GM18867 (cell line): ENCODE measurements around the gene ZNF664.

Experiments
- ATAC-seq: cut with Tn5 transposase; IDR thresholded peaks from one replicate; pipeline ENCODE4 v1.9.1; 2021; ENCODE audit warnings: mild to moderate bottlenecking, moderate library complexity; ENCODE audit not compliant: unreplicated experiment

Gene ZNF664

GRCh38 chr12:123987022-123987421, 14.0 kb downstream of the ZNF664 start:
- ATAC-seq: no peak

- no peak for ATAC-seq
These were observed 16.2 kb downstream of the ZNF664 start for GRCh38 chr12:123989168-123989567.

GRCh38 chr12:123989753-123990152, 16.7 kb downstream of the ZNF664 start:
- ATAC-seq: no peak

- no peak for ATAC-seq
These were observed 17.5 kb downstream of the ZNF664 start for GRCh38 chr12:123990511-123990910.

- ATAC-seq: no peak
These were observed 18.4 kb downstream of the ZNF664 start for GRCh38 chr12:123991372-123991951.

- ATAC-seq: no peak
These were observed 19.3 kb downstream of the ZNF664 start for GRCh38 chr12:123992118-123992825.

GRCh38 chr12:123995023-123995748, 22.2 kb downstream of the ZNF664 start:
- ATAC-seq: no peak

GRCh38 chr12:123996581-123996980, 23.6 kb downstream of the ZNF664 start:
- no peak for ATAC-seq

GRCh38 chr12:123997033-123997822, 24.2 kb downstream of the ZNF664 start:
- no peak for ATAC-seq

- ATAC-seq: no peak
These were observed 24.9 kb downstream of the ZNF664 start for GRCh38 chr12:123997908-123998307.

GRCh38 chr12:123998344-123998990, 25.5 kb downstream of the ZNF664 start:
- no peak for ATAC-seq

GRCh38 chr12:123998991-123999359, 26.0 kb downstream of the ZNF664 start:
- no peak for ATAC-seq

GRCh38 chr12:124000111-124000510, 27.1 kb downstream of the ZNF664 start:
- no peak for ATAC-seq

- ATAC-seq: no peak
These were observed 28.3 kb downstream of the ZNF664 start for GRCh38 chr12:124001343-124001742.

GRCh38 chr12:124002021-124002644, 29.1 kb downstream of the ZNF664 start:
- no peak for ATAC-seq

GRCh38 chr12:124002654-124003053, 29.6 kb downstream of the ZNF664 start:
- ATAC-seq: no peak

GRCh38 chr12:124004233-124004875, 31.3 kb downstream of the ZNF664 start:
- ATAC-seq: no peak

GRCh38 chr12:124006085-124006845, 33.2 kb downstream of the ZNF664 start:
- no peak for ATAC-seq
